ENCODE data around the gene DENND2A.

DNA sequence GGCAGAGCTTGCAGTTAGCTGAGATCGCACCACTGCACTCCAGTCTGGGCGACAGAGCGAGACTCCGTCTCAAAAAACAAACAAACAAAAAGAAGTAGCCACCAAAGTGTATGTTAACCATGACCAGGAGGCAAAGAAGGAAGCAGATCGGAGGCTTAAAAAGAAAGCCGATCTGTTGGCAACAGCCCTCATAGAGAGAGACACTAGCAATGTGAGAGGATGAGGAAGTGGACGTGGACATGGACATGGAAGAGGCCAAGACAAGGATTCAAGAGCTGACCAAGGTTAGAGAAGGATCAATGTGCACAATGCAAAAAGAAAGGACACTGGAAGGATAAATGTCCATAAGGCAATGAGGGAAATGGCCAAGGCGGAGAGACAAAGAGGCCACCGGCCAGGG, 17.3 kb upstream of the DENND2A start:
- TF ChIP-seq, protein P1, sequence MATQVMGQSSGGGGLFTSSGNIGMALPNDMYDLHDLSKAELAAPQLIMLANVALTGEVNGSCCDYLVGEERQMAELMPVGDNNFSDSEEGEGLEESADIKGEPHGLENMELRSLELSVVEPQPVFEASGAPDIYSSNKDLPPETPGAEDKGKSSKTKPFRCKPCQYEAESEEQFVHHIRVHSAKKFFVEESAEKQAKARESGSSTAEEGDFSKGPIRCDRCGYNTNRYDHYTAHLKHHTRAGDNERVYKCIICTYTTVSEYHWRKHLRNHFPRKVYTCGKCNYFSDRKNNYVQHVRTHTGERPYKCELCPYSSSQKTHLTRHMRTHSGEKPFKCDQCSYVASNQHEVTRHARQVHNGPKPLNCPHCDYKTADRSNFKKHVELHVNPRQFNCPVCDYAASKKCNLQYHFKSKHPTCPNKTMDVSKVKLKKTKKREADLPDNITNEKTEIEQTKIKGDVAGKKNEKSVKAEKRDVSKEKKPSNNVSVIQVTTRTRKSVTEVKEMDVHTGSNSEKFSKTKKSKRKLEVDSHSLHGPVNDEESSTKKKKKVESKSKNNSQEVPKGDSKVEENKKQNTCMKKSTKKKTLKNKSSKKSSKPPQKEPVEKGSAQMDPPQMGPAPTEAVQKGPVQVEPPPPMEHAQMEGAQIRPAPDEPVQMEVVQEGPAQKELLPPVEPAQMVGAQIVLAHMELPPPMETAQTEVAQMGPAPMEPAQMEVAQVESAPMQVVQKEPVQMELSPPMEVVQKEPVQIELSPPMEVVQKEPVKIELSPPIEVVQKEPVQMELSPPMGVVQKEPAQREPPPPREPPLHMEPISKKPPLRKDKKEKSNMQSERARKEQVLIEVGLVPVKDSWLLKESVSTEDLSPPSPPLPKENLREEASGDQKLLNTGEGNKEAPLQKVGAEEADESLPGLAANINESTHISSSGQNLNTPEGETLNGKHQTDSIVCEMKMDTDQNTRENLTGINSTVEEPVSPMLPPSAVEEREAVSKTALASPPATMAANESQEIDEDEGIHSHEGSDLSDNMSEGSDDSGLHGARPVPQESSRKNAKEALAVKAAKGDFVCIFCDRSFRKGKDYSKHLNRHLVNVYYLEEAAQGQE (IDR thresholded peaks at IDR 0.05; ENCODE audit: insufficient replicate concordance, low read depth): no peak
- TF ChIP-seq, protein P2, sequence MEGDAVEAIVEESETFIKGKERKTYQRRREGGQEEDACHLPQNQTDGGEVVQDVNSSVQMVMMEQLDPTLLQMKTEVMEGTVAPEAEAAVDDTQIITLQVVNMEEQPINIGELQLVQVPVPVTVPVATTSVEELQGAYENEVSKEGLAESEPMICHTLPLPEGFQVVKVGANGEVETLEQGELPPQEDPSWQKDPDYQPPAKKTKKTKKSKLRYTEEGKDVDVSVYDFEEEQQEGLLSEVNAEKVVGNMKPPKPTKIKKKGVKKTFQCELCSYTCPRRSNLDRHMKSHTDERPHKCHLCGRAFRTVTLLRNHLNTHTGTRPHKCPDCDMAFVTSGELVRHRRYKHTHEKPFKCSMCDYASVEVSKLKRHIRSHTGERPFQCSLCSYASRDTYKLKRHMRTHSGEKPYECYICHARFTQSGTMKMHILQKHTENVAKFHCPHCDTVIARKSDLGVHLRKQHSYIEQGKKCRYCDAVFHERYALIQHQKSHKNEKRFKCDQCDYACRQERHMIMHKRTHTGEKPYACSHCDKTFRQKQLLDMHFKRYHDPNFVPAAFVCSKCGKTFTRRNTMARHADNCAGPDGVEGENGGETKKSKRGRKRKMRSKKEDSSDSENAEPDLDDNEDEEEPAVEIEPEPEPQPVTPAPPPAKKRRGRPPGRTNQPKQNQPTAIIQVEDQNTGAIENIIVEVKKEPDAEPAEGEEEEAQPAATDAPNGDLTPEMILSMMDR (IDR thresholded peaks at IDR 0.05; ENCODE audit: insufficient read depth, low read length): no peak
- no peak for TF ChIP-seq POLR2AphosphoS5 (IDR thresholded peaks at IDR 0.05; ENCODE audit: low read depth)

All from HL-60 (cell line).